Motor neuron (in vitro differentiated cells): ENCODE results near the gene GMPPB. TPM values are rescaled to one million over a fixed set of nuclear protein-coding genes. Genes with fewer than 3 reads are reported as not detected.
A peak's percentile ranks its signal among the peaks of the same experiment; 100 is the strongest.
"Not testable (repeated sequence)": the region's sequence is repeated elsewhere in the genome, so short reads cannot be mapped to it uniquely, and the experiment has no call there.

Source experiments
- ATAC-seq, 8 experiments: fragments of 200-7000 bp; cut with Tn5 transposase; replicated peaks in 6 of 8; 2 replicates each; pipeline ENCODE4 v1.8.0; 2021; ENCODE audit warnings: mild to moderate bottlenecking in 8 of 8, moderate library complexity in 8 of 8
- H3K27ac ChIP-seq, 2 donors: fragments of 250-450 bp; sonication (Bioruptor Pico); 2 replicates each; pipeline ENCODE4 v1.9.0; 2021; ENCODE audit warnings: antibody characterized with exemption in 2 of 2, mild to moderate bottlenecking in 2 of 2, moderate library complexity in 1 of 2
- H3K4me1 ChIP-seq, 2 donors: fragments of 250-450 bp; sonication (Bioruptor Pico); replicated peaks in 1 of 2; 2 replicates each; pipeline ENCODE4 v1.6.1; 2021; ENCODE audit warnings: antibody characterized with exemption in 2 of 2, mild to moderate bottlenecking in 2 of 2, moderate library complexity in 1 of 2
- H3K4me3 ChIP-seq, 5 donors: fragments of 250-450 bp; sonication (Bioruptor Pico); 2 replicates each; pipeline ENCODE4 v1.9.0; 2021; ENCODE audit warnings: antibody characterized with exemption in 5 of 5, mild to moderate bottlenecking in 5 of 5, moderate library complexity in 4 of 5
- WGBS, 10 experiments: fragments of 450-650 bp; shearing (Covaris generic); methylation state at CpG; one replicate each; pipeline ENCODE4 v1.0.0; 2022; 5-methylcytosine and 5-hydroxymethylcytosine counted together
- in situ Hi-C, 9 experiments: fragments of 400-800 bp; cut with MboI; loops; one replicate each; pipeline ENCODE4 v1.15.0; 2021; ENCODE audit warnings: low sequenced_read_pairs in 9 of 9, low pct_unique_long_range_greater_than_20kb in 2 of 9; ENCODE audit not compliant: unreplicated experiment in 9 of 9
- total RNA-seq, 8 experiments: library from RNA; unstranded; fragments of 300-600 nt; gene quantifications; 2 replicates each; pipeline versions ENCODE4 v1.2.3 to v1.2.4, GENCODE V29; 2022

Gene GMPPB
- total RNA-seq, 8 experiments from 2014 or later, result 11.4 to 21.3 (median 16.2) TPM

DNA sequence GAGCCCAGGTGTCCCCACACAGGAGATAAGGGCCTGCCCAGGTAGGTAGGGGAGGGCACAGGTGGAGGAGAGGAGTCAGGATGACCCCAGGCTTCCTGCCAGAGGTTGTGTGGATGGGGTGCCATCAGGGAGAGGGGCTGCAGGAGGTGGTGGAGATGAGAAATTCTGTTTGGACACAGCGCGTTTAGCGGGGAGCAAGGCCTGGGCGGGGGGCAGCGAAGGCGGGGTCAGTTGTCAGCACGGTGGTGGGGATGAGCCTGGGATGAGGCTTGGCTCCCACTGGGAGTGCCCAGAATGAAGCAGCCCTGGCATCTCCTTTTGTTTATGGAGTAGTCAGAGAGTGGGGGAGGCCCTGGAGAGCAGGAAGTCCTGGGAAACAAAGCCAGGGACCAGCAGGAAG, 19.8 kb downstream of the GMPPB start:
- WGBS, 10 experiments, result no CpG with 5 or more reads among the region's 7 CpGs
- Histone ChIP-seq H3K4me1 (no peaks in the 10 kb centered on the region), H3K27ac (no peak overlapping the region), H3K4me3 (no peak overlapping the region)
- in situ Hi-C loops, result no loop called here
- ATAC-seq, result peak in 1 of 8 experiments; percentile 1

GRCh38 chr3:49703443-49703927, 20.3 kb downstream of the GMPPB start:
- 70% methylated on average over 2 of the region's 14 CpGs; no CpG with 5 or more reads in 9 of the 10 experiments for WGBS, 10 experiments
- Histone ChIP-seq H3K4me3 (no peak overlapping the region), H3K27ac (no peak overlapping the region), H3K4me1 (no peaks in the 10 kb centered on the region)
- in situ Hi-C loops, result no loop called here
- peak; percentile 62 to 98 (median 79) for ATAC-seq

- H3K4me1 ChIP-seq, result no peaks in the 10 kb centered on the region
- H3K4me3 ChIP-seq, result no peak overlapping the region
- in situ Hi-C loops, result no loop called here
- no peak for ATAC-seq
- WGBS, 10 experiments, result 80 to 100% (median 100%) methylated on average over 1 to 3 of the region's 11 CpGs; no CpG with 5 or more reads in 5 of the 10 experiments
- no peak overlapping the region for H3K27ac ChIP-seq
These were observed 21.1 kb downstream of the GMPPB start for GRCh38 chr3:49702672-49703071.

DNA sequence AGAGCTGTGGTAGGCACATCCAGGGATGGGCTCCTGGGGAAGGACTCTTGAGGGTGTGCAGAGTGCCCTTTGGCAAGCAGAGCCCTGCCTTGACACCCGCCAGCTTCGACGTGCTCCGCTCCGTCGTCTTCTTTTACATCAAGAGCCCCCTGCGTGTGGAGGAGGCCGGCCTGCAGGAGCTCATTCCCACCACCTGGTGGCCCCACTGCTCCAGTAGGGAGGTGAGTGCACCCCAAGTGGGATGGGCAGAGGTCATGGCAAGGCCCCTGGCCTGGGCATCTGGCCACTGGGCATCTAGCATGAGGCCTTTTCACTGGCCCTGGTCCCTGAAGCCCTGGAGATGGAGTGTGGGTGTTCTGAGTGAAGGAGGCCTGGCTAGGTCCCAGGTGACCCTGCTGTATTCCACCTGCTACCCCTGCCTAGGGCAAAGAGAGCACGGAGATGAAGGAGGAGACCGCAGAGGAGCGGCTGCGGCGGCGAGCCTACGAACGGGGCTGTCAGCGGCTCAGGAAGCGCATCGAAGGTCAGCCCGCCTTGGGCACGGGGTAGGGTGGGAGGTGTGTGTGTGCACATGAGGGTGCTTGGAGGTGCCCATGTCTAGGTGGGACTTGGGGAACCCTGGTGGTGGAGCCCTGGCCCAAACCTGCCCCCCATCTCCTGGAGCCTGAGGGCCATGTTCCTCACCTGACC, 22.2 kb downstream of the GMPPB start:
- peak in 2 of 8 experiments; percentile 11 to 25 for ATAC-seq
- no peaks in the 10 kb centered on the region for H3K4me1 ChIP-seq
- 67 to 100% methylated on average over 1 to 6 of the region's 21 CpGs; no CpG with 5 or more reads in 8 of the 10 experiments for WGBS, 10 experiments
- H3K27ac ChIP-seq, result no peak overlapping the region
- in situ Hi-C loops, result no loop called here
- no peak overlapping the region for H3K4me3 ChIP-seq

DNA sequence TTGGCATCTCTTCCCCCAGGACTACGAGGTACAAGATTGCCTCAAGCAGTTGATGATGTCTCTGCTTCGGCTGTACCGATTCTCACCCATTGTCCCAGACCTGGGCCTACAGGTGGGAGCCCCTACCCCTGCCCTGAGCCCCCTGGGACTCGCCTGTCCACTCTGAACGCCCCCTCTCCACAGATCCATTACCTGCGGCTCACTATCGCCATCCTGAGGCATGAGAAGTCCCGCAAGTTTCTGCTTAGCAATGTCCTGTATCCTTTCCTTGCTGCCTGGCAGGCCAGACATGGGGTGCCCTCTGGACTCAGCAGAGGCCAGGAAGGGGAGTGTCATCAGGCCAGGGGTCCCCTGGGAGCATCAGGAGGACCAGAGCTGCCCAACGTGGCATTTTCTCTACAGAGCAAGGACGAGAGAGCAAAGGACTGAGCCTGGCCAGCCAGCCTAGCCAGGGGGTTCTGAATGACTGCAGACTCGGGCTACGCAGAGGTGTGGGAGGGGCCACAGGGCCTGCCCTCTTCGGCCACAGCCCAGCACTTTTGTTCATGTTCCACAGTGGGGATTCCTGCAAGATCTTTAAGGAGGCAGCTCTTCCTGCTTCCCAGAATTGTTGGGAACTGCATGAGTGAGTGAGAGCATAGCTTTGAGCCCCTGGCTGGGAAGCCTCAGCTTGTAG, 23.2 kb downstream of the GMPPB start:
- Histone ChIP-seq H3K27ac (no peak overlapping the region), H3K4me1 (no peaks in the 10 kb centered on the region), H3K4me3 (no peak overlapping the region)
- in situ Hi-C loops, result no loop called here
- no peak for ATAC-seq
- 53 to 100% (median 72%) methylated on average over 2 to 6 of the region's 13 CpGs; no CpG with 5 or more reads in 5 of the 10 experiments for WGBS, 10 experiments

- Histone ChIP-seq H3K4me1 (no peaks in the 10 kb centered on the region), H3K4me3 (no peak overlapping the region), H3K27ac (no peak overlapping the region)
- in situ Hi-C loops, result no loop called here
- no peak for ATAC-seq
- 69 to 100% (median 87%) methylated on average over 1 to 6 of the region's 8 CpGs; no CpG with 5 or more reads in 4 of the 10 experiments for WGBS, 10 experiments
These were observed 23.7 kb downstream of the GMPPB start for GRCh38 chr3:49700014-49700413.

GRCh38 chr3:49699281-49699979, 24.3 kb downstream of the GMPPB start:
- in situ Hi-C loops, result no loop called here
- 75 to 100% (median 81%) methylated on average over 2 to 3 of the region's 16 CpGs; no CpG with 5 or more reads in 7 of the 10 experiments for WGBS, 10 experiments
- Histone ChIP-seq H3K27ac (no peak overlapping the region), H3K4me3 (no peak overlapping the region), H3K4me1 (no peaks in the 10 kb centered on the region)
- ATAC-seq, result peak in 1 of 8 experiments; percentile 4

GRCh38 chr3:49695350-49696015, 28.3 kb downstream of the GMPPB start:
- in situ Hi-C loops, H3K4me1 ChIP-seq, H3K4me3 ChIP-seq, H3K27ac ChIP-seq: not testable (repeated sequence)
- WGBS, 10 experiments, result no CpG with 5 or more reads among the region's 4 CpGs
- ATAC-seq, result peak in 3 of 8 experiments; percentile 10 to 69 (median 41)

GRCh38 chr3:49694409-49695070, 29.2 kb downstream of the GMPPB start:
- ATAC-seq, H3K4me1 ChIP-seq, H3K4me3 ChIP-seq, H3K27ac ChIP-seq, in situ Hi-C loops: not testable (repeated sequence)
- 40 to 100% (median 60%) methylated on average over 1 to 2 of the region's 6 CpGs; no CpG with 5 or more reads in 5 of the 10 experiments for WGBS, 10 experiments

- H3K4me1 ChIP-seq, ATAC-seq, H3K4me3 ChIP-seq, H3K27ac ChIP-seq, in situ Hi-C loops: not testable (repeated sequence)
- 90% methylated on average over 2 of the region's 3 CpGs; no CpG with 5 or more reads in 9 of the 10 experiments for WGBS, 10 experiments
These were observed 32.3 kb downstream of the GMPPB start for GRCh38 chr3:49691481-49691880.

DNA sequence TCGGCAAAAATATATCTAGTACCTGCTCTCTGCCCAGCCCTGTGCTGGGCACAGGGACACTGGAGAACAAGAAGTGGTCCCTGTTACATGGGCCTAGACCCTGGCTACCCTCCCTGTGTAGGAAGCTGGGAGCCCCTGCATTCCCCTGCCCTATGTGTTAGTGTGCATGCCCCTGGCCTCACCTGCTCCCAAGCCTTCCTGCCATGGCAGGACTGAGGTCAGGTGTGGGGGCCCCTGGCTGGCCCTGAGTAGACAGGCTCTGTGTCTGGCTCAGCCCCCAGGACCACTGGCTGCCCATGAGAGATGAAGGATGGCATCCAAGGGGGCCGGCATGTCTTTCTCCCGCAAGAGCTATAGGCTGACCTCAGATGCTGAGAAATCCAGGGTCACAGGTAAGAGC, 32.9 kb downstream of the GMPPB start:
- WGBS, 10 experiments, result no CpG with 5 or more reads among the region's 3 CpGs
- ATAC-seq, H3K4me1 ChIP-seq, in situ Hi-C loops, H3K27ac ChIP-seq, H3K4me3 ChIP-seq: not testable (repeated sequence)

- peak overlapping the region; percentile 64 to 95 (median 66) for H3K4me3 ChIP-seq
- 0 to 40% (median 6%) methylated on average over 1 to 8 of the region's 16 CpGs; no CpG with 5 or more reads in 1 of the 10 experiments for WGBS, 10 experiments
- H3K4me1 ChIP-seq, in situ Hi-C loops: not testable (repeated sequence)
- peak overlapping the region; percentile 32 to 66 for H3K27ac ChIP-seq
- peak in 1 of 8 experiments; percentile 4 for ATAC-seq
These were observed 33.7 kb downstream of the GMPPB start for GRCh38 chr3:49689908-49690624.
